Psoas muscle (tissue), 8 donors: ENCODE results near the gene PTEN. TPM values are rescaled to one million over a fixed set of nuclear protein-coding genes. Genes with fewer than 3 reads are reported as not detected.

Source experiments
- ATAC-seq, 4 donors: fragments of 200-7000 bp; cut with Tn5 transposase; one replicate each; pipeline ENCODE4 v1.9.1; 2020; ENCODE audit warnings: moderate library complexity in 3 of 4, mild to moderate bottlenecking in 2 of 4
- DNase-seq, 2 donors: peaks; one replicate each; pipeline ENCODE4 v3.0.0-alpha.2; 2020
- H3K27ac ChIP-seq: fragments of 200-600 bp; one replicate; pipeline ENCODE4 v1.8.0; 2022
- H3K27me3 ChIP-seq, 3 donors: fragments of 200-600 bp in 1 of 3; one replicate each; pipeline versions ENCODE4 v1.6.1 to v1.8.0; 2013 to 2022; ENCODE audit warnings: low read length in 2 of 3, mild to moderate bottlenecking in 2 of 3, moderate library complexity in 1 of 3; ENCODE audit not compliant: insufficient read depth in 3 of 3
- H3K36me3 ChIP-seq, 2 donors: fragments of 200-600 bp in 1 of 2; one replicate each; pipeline versions ENCODE4 v1.6.1 to v1.8.0; 2013 to 2022; ENCODE audit warnings: low read depth in 1 of 2, mild to moderate bottlenecking in 1 of 2, moderate library complexity in 1 of 2; ENCODE audit not compliant: insufficient read depth in 1 of 2
- H3K4me1 ChIP-seq: fragments of 200-600 bp; one replicate; pipeline ENCODE4 v1.8.0; 2022
- H3K4me3 ChIP-seq: fragments of 200-600 bp; one replicate; pipeline ENCODE4 v1.8.0; 2022; ENCODE audit warnings: mild to moderate bottlenecking
- H3K9me3 ChIP-seq: fragments of 200-600 bp; one replicate; pipeline ENCODE4 v1.8.0; 2022
- WGBS, 3 donors: extraction: QIAGEN DNeasy Blood & Tissue Kit; methylation state at CpG; one replicate each; pipeline versions ENCODE4 v1.1.6 to v1.1.7; 2013; 5-methylcytosine and 5-hydroxymethylcytosine counted together
- intact Hi-C, 2 donors: fragments of 100-400 bp; cut with DNase I; formaldehyde crosslinking; loops; one replicate each; pipeline versions ENCODE4 v1.11.0 to v1.14.2; 2022
- polyA plus RNA-seq, 3 donors: library from polyadenylated mRNA; stranded (reverse); fragments of 200-250 nt; gene quantifications; one replicate each; pipeline ENCODE4 v1.2.3, GENCODE V29; 2013
- total RNA-seq, 4 donors: library from RNA; stranded (reverse); fragmentation: NEBNext Ultra II Directional in 2 of 4; extraction: Animal tissue kit (Norgen Biotek cat#: 25700) in 2 of 4; gene quantifications; one replicate each; pipeline versions ENCODE4 v1.2.1 to v1.2.4, GENCODE V29; 2021 to 2023
- TF ChIP-seq, protein P1 (sequence below): fragments of 200-600 bp; IDR thresholded peaks from one replicate; pipeline ENCODE4 v1.8.0; 2022; ENCODE audit warnings: antibody characterized with exemption
- donor health status: healthy with polysubstance abuse.
- donor health status: DM: no; HTN: no; CAD: no; lungs with moderate emphysema.
- donor health status: Bipolar disorder and iron deficiency.
- donor health status: healthy.
- donor health status: DM: yes; HTN: yes; CAD: no.
- donor health status: DM: no; HTN: no; CAD: no.
- donor health status: DM: no; HTN: no; CAD: no.
- donor health status: DM: yes; HTN: yes; CAD: no.

Gene PTEN
- total and polyA plus RNA-seq, 7 donors: 13.7 to 51.9 (median 29.8) TPM

DNA sequence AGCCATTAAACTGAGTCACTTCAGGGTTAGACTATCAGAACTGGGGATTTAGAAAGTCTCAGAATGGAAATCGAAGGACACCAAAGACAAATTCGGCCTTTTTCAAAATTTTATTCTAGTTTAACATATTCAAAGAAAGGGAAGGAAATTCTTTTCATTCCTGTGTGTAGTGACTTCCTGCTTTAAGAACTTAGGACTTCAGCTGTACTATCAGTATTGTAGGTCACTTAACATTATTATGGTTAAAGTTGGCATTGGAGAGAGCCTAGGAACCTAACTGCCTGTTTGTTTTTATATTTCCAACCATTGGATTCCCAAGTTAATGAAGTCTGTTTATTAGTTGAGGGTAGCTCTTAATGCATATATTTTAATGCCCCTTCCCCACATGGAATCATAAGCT is 63.7 kb downstream of the PTEN start:
- no peak overlapping the region for H3K27ac ChIP-seq
- intact Hi-C loops: loop anchor here in 1 of 2 donors (5.0 kb wide), 1 partner anchor 60 kb away; no protein-coding TSS in a partner anchor

DNA sequence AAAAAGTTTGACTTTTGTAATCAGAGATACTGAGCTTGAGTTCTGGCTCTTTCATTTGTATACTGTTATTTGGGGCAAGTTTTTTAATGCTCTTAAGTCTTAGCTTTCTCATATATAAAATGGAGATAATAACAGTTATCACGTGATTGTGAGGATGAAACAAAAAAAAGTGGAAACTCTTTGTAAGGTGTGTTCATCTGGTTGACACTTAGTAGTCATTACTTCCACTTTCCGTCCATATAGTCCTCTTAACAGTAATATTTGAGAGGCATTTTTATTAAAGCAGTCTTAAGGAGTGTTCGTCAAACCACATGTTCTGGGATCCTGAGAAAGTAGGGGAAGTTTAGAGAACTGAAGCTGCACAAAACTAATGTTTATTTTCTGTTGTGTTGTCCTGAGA is 65.6 kb downstream of the PTEN start:
- H3K9me3 ChIP-seq: no peaks in the 10 kb centered on the region
- TF ChIP-seq, protein P1, sequence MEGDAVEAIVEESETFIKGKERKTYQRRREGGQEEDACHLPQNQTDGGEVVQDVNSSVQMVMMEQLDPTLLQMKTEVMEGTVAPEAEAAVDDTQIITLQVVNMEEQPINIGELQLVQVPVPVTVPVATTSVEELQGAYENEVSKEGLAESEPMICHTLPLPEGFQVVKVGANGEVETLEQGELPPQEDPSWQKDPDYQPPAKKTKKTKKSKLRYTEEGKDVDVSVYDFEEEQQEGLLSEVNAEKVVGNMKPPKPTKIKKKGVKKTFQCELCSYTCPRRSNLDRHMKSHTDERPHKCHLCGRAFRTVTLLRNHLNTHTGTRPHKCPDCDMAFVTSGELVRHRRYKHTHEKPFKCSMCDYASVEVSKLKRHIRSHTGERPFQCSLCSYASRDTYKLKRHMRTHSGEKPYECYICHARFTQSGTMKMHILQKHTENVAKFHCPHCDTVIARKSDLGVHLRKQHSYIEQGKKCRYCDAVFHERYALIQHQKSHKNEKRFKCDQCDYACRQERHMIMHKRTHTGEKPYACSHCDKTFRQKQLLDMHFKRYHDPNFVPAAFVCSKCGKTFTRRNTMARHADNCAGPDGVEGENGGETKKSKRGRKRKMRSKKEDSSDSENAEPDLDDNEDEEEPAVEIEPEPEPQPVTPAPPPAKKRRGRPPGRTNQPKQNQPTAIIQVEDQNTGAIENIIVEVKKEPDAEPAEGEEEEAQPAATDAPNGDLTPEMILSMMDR: no peak
- ATAC-seq: no peak
- no peak overlapping the region for H3K27ac ChIP-seq
- intact Hi-C loops: loop anchor here in 1 of 2 donors (5.0 kb wide), 1 partner anchor 62 kb away; no protein-coding TSS in a partner anchor
- H3K4me1 ChIP-seq: peaks cover 65% of the 10 kb centered on the region
- H3K36me3 ChIP-seq: peaks cover 0 to 18% of the 10 kb centered on the region in 2 donors
- H3K27me3 ChIP-seq: no peaks in the 10 kb centered on the region
- no peak for DNase-seq
- WGBS, 3 donors: 72 to 78% (median 76%) methylated on average over 3 of the region's 3 CpGs
- H3K4me3 ChIP-seq: no peak overlapping the region

More for the DNA sequence above, 63.7 kb downstream of the PTEN start:
- Histone ChIP-seq H3K9me3 (no peaks in the 10 kb centered on the region), H3K36me3 (peaks cover 0 to 5% of the 10 kb centered on the region in 2 donors), H3K4me1 (peaks cover 63% of the 10 kb centered on the region), H3K27me3 (no peaks in the 10 kb centered on the region), H3K4me3 (no peak overlapping the region)
- TF ChIP-seq, protein P1: no peak
- DNase-seq: no peak
- WGBS, 3 donors: 65 to 77% (median 67%) methylated on average over 2 of the region's 2 CpGs
- ATAC-seq: no peak

DNA sequence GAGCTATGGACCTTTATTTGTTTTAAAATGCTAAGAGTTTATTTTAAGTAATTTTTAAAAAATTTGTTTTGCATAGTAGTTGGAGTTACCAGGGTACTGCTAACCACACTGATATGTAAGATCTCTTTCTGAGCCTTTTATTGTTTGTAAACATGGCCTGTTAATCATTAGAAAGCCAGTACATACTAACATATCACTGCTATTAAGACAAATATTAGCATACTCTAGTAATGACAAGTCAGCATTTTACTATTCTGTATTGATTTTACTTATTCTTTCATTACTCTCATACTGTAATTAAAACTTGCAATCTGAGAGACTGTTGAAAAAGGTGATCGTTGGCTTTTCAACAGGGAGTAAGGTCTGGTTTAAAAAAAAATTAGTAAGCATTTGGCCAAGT is 66.7 kb downstream of the PTEN start:
- no peak for DNase-seq
- Histone ChIP-seq H3K27me3 (no peaks in the 10 kb centered on the region), H3K9me3 (no peaks in the 10 kb centered on the region), H3K4me3 (no peak overlapping the region), H3K4me1 (peaks cover 58% of the 10 kb centered on the region), H3K27ac (no peak overlapping the region), H3K36me3 (peaks cover 0 to 27% of the 10 kb centered on the region in 2 donors)
- 58 to 74% (median 64%) methylated on average over 1 of the region's 1 CpG for WGBS, 3 donors
- intact Hi-C loops: no loop called here
- no peak for ATAC-seq
- TF ChIP-seq, protein P1: no peak

DNA sequence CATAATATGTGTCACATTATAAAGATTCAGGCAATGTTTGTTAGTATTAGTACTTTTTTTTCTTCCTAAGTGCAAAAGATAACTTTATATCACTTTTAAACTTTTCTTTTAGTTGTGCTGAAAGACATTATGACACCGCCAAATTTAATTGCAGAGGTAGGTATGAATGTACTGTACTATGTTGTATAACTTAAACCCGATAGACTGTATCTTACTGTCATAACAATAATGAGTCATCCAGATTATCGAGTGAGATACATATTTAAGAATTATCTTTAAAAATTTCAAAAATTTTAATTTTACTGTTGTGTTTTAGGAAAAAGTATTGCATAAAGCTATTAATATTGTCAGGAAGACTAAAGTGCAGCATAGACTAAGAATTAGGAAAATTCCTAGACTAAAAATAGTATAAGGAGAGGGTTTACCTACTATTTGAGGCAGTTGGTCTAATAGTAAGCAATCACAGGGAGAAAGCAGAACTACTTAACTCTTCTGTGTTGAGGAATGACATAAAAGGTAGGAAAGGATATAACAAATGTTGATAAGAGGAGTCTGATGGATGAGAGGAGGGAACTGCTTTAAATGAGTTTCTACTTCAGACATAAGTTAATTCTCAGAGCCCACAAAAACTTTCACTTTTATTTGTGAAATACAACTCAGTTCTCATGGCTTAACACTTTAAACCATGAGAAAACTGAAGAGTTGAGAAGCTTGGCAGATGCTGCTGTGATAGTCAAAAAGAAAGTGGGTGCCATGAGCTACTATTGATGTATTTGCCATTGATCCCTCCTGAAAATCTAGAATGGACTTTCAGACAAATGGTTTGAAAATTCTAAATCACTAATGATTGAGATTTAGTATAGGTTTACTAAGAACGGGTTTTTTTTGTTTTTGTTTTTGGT is 67.8 kb downstream of the PTEN start:
- Histone ChIP-seq H3K4me3 (no peak overlapping the region), H3K27me3 (no peaks in the 10 kb centered on the region), H3K4me1 (peaks cover 52% of the 10 kb centered on the region), H3K9me3 (no peaks in the 10 kb centered on the region), H3K27ac (peak overlapping the region; percentile 1), H3K36me3 (peaks cover 0 to 26% of the 10 kb centered on the region in 2 donors)
- TF ChIP-seq, protein P1: no peak
- intact Hi-C loops: no loop called here
- WGBS, 3 donors: 83 to 92% (median 85%) methylated on average over 4 of the region's 4 CpGs
- ATAC-seq (no peak), DNase-seq (no peak)
